ENCODE measurements around the gene PRSS38. TPM values are rescaled to one million over a fixed set of nuclear protein-coding genes. Genes with fewer than 3 reads are reported as not detected.

PRSS38 gene
- total RNA-seq, 1 experiment from 2014 or later = not detected

- no peak overlapping the region for H2AFZ ChIP-seq (ENCODE audit: low read depth, low read length, poor library complexity, severe bottlenecking)
- no peaks in the 10 kb centered on the region for H3K36me3 ChIP-seq (ENCODE audit: control insufficient read depth in 1 of 2, insufficient read depth in 2 of 2, low read length in 2 of 2)
- H3K27me3 ChIP-seq (ENCODE audit: insufficient read depth, low read length) = no peaks in the 10 kb centered on the region
- DNase-seq (ENCODE audit: low read depth, low spot score) (no peak), ATAC-seq (no peak)
- H3K9me2 ChIP-seq (ENCODE audit: insufficient read depth) = no peaks in the 10 kb centered on the region
- H3K9ac ChIP-seq (ENCODE audit: low read length) = no peak overlapping the region
- H3K4me1 ChIP-seq (ENCODE audit: control insufficient read depth in 1 of 2, insufficient read depth in 2 of 2, low read length in 2 of 2) = peaks cover 10 to 15% of the 10 kb centered on the region in 2 experiments
- ChIA-PET CTCF (no interaction called here), RAD21 (ENCODE audit: low non-redundant PET in 1 of 2, low total read pairs in 2 of 2, uncharacterized antibody in 2 of 2, unreplicated experiment in 2 of 2) (no interaction called here), POLR2A (no interaction called here)
- TF ChIP-seq ATF3 (IDR thresholded peaks at IDR 0.05) (no peak), ZBTB33 (IDR thresholded peaks at IDR 0.05; ENCODE audit: extremely low read depth, insufficient replicate concordance, low read length) (no peak), EZH2phosphoT487 (IDR thresholded peaks at IDR 0.05; ENCODE audit: borderline replicate concordance) (no peak), REST (IDR thresholded peaks at IDR 0.05; ENCODE audit: low read depth) (no peak), ZFX (IDR thresholded peaks at IDR 0.05) (no peak), SRF (IDR thresholded peaks at IDR 0.05; ENCODE audit: low read depth) (no peak), ZNF274 (IDR thresholded peaks at IDR 0.05; ENCODE audit: low read depth, low read length) (no peak), FOSL1 (IDR thresholded peaks at IDR 0.05; ENCODE audit: low read depth) (no peak), RAD21 (IDR thresholded peaks at IDR 0.05; ENCODE audit: low read depth) (no peak), MAX (IDR thresholded peaks at IDR 0.05) (no peak), CBX3 (IDR thresholded peaks at IDR 0.05; ENCODE audit: low read depth) (no peak), SIN3A (IDR thresholded peaks at IDR 0.05; ENCODE audit: low read depth) (no peak), CTCF (IDR thresholded peaks at IDR 0.05 in 2 of 3, conservative IDR thresholded peaks at IDR 0.05 in 1 of 3; ENCODE audit: borderline replicate concordance in 1 of 3, insufficient read depth in 1 of 3, low read depth in 2 of 3, low read length in 2 of 3) (no peak), TCF7L2 (IDR thresholded peaks at IDR 0.05; ENCODE audit: borderline replicate concordance, extremely low read depth, insufficient read depth, insufficient read length) (no peak), JUND (IDR thresholded peaks at IDR 0.05) (no peak)
- BruUV-seq (replicated peaks) = no TSS peak
- no peak overlapping the region for H3K4me3 ChIP-seq (replicated peaks in 1 of 2; ENCODE audit: low read depth in 1 of 2, low read length in 2 of 2)
- H3K9me3 ChIP-seq (ENCODE audit: control insufficient read depth in 1 of 2, insufficient read depth in 1 of 2, low read depth in 1 of 2, low read length in 2 of 2) = no peaks in the 10 kb centered on the region
- H3K79me2 ChIP-seq (ENCODE audit: insufficient read depth, low read length) = no peaks in the 10 kb centered on the region
- H3K4me2 ChIP-seq (ENCODE audit: low read length) = no peak overlapping the region
- no peaks in the 10 kb centered on the region for H4K20me1 ChIP-seq (ENCODE audit: insufficient read depth)
- H3K27ac ChIP-seq (ENCODE audit: low read depth, low read length) = no peak overlapping the region
- intact Hi-C loops (cut with micrococcal nuclease) = no loop called here
These were observed 67.6 kb downstream of the PRSS38 start for GRCh38 chr1:227883073-227883520.
